IMR-90 (cell line): Measurements from ENCODE around the gene FAM118A. TPM values are rescaled to one million over a fixed set of nuclear protein-coding genes. Genes with fewer than 3 reads are reported as not detected.

Experiments
- ATAC-seq: fragments of 200-7000 bp; cut with Tn5 transposase; 2 replicates; pipeline ENCODE4 v1.9.1; 2020; ENCODE audit warnings: low read depth, mild to moderate bottlenecking, moderate library complexity
- BruUV-seq: library from RNA; stranded (reverse); fragments of 400-500 nt; replicated peaks from 2 replicates; lab custom pipeline; 2021; lab: Mats Ljungman, UMichigan
- CTCF ChIA-PET: fragments of 300-600 bp; formaldehyde crosslinking; extraction: SDS; loops from one replicate; lab custom pipeline; 2021; ENCODE audit warnings: antibody characterized with exemption; lab: Yijun Ruan, JAX
- POLR2A ChIA-PET: fragments of 300-600 bp; sonication (Branson Sonifier 250); formaldehyde crosslinking; loops from one replicate; lab custom pipeline; 2022; ENCODE audit warnings: antibody characterized with exemption; ENCODE audit not compliant: unreplicated experiment; lab: Charles Lee
- DNase-seq: peaks from one replicate; pipeline ENCODE4 v3.0.0; 2013
- H2AFZ ChIP-seq: replicated peaks from 2 replicates; pipeline ENCODE3; 2013; ENCODE audit warnings: low read length, mild to moderate bottlenecking; ENCODE audit not compliant: poor library complexity
- H2AK5ac ChIP-seq: 2 replicates; pipeline ENCODE4 v1.6.1; 2013; ENCODE audit warnings: low read depth, low read length, inconsistent platforms
- H2AK9ac ChIP-seq: replicated peaks from 2 replicates; pipeline ENCODE3; 2013; ENCODE audit warnings: mild to moderate bottlenecking, low read depth, low read length, moderate library complexity; ENCODE audit not compliant: poor library complexity
- H2BK120ac ChIP-seq: 2 replicates; pipeline ENCODE4 v1.6.1; 2013; ENCODE audit warnings: low read depth, low read length, inconsistent platforms
- H2BK15ac ChIP-seq: 3 replicates; pipeline ENCODE4 v1.6.1; 2013; ENCODE audit warnings: low read depth, low read length, inconsistent platforms
- H2BK20ac ChIP-seq: 2 replicates; pipeline ENCODE4 v1.6.1; 2013; ENCODE audit warnings: low read depth, mild to moderate bottlenecking, inconsistent platforms, low read length, moderate library complexity
- H2BK5ac ChIP-seq: 2 replicates; pipeline ENCODE4 v1.6.1; 2013; ENCODE audit warnings: mild to moderate bottlenecking, low read depth, low read length, inconsistent platforms; ENCODE audit not compliant: poor library complexity, severe bottlenecking
- H3K14ac ChIP-seq: replicated peaks from 2 replicates; pipeline ENCODE4 v1.6.1; 2013; ENCODE audit warnings: low read depth, low read length, inconsistent platforms
- H3K18ac ChIP-seq: 2 replicates; pipeline ENCODE4 v1.6.1; 2013; ENCODE audit warnings: low read depth, low read length, control low read depth
- H3K23ac ChIP-seq: 2 replicates; pipeline ENCODE4 v1.6.1; 2013; ENCODE audit warnings: low read depth, low read length, inconsistent platforms
- H3K27ac ChIP-seq: 2 replicates; pipeline ENCODE4 v1.5.1; 2013; ENCODE audit warnings: mild to moderate bottlenecking, control low read depth, low read length; ENCODE audit not compliant: insufficient read depth
- H3K27me3 ChIP-seq: 2 replicates; pipeline ENCODE4 v1.6.1; 2013; ENCODE audit warnings: low read length; ENCODE audit not compliant: control insufficient read depth, insufficient read depth
- H3K36me3 ChIP-seq: 2 replicates; pipeline ENCODE4 v1.6.1; 2013; ENCODE audit warnings: low read length, mixed read lengths; ENCODE audit not compliant: control insufficient read depth, insufficient read depth
- H3K4ac ChIP-seq: 2 replicates; pipeline ENCODE4 v1.6.1; 2013; ENCODE audit warnings: low read depth, low read length, inconsistent platforms
- H3K4me1 ChIP-seq: 2 replicates; pipeline ENCODE4 v1.6.1; 2013; ENCODE audit warnings: low read length, mixed read lengths; ENCODE audit not compliant: control insufficient read depth, insufficient read depth
- H3K4me2 ChIP-seq: 2 replicates; pipeline ENCODE4 v1.6.1; 2013; ENCODE audit warnings: low read depth, mild to moderate bottlenecking, control low read depth, low read length, moderate library complexity
- H3K4me3 ChIP-seq: 2 replicates; pipeline ENCODE4 v1.5.1; 2013; ENCODE audit warnings: low read depth, mild to moderate bottlenecking, control low read depth, low read length, moderate library complexity; ENCODE audit not compliant: insufficient read depth
- H3K56ac ChIP-seq: 2 replicates; pipeline ENCODE4 v1.6.1; 2013; ENCODE audit warnings: low read length, inconsistent platforms; ENCODE audit not compliant: insufficient read depth; ENCODE audit errors: extremely low read depth
- H3K79me1 ChIP-seq, 2 experiments: 2 replicates each; pipeline ENCODE4 v1.6.1; 2013; ENCODE audit warnings: low read length in 2 of 2, inconsistent platforms in 1 of 2, low read depth in 1 of 2
- H3K9ac ChIP-seq: 2 replicates; pipeline ENCODE4 v1.6.1; 2013; ENCODE audit warnings: low read depth, low read length, control low read depth
- H3K9me1 ChIP-seq: 2 replicates; pipeline ENCODE4 v1.6.1; 2013; ENCODE audit warnings: low read length, inconsistent platforms; ENCODE audit not compliant: insufficient read depth
- H3K9me3 ChIP-seq: 2 replicates; pipeline ENCODE4 v1.6.1; 2013; ENCODE audit warnings: low read length; ENCODE audit not compliant: control insufficient read depth, insufficient read depth
- H4K20me1 ChIP-seq: 2 replicates; pipeline ENCODE4 v1.6.1; 2013; ENCODE audit warnings: low read length, inconsistent platforms; ENCODE audit not compliant: insufficient read depth
- H4K5ac ChIP-seq: 2 replicates; pipeline ENCODE4 v1.6.1; 2013; ENCODE audit warnings: mild to moderate bottlenecking, low read depth, low read length, control low read depth
- H4K8ac ChIP-seq, 2 experiments: 2 replicates each; pipeline ENCODE4 v1.6.1; 2013; ENCODE audit warnings: low read depth in 2 of 2, low read length in 2 of 2, control low read depth in 1 of 2, inconsistent platforms in 1 of 2
- H4K91ac ChIP-seq: 2 replicates; pipeline ENCODE4 v1.6.1; 2013; ENCODE audit warnings: low read depth, low read length, inconsistent platforms; ENCODE audit not compliant: insufficient read depth
- CEBPB ChIP-seq: IDR thresholded peaks from 2 replicates; pipeline ENCODE4 v1.6.1; 2012; ENCODE audit warnings: low read depth, low read length, improper control_type of control experiment
- CTCF ChIP-seq: conservative IDR thresholded peaks from 2 replicates; pipeline ENCODE4 v1.5.1; 2012; ENCODE audit warnings: mild to moderate bottlenecking, low read depth, low read length, improper control_type of control experiment
- WGBS, 2 experiments: methylation state at CpG; one replicate each; pipeline versions ENCODE4 v1.1.5 to v1.1.7; 2013; ENCODE audit warnings: missing lambda C conversion rate in 2 of 2; ENCODE audit not compliant: insufficient read length in 1 of 2; ENCODE audit errors: extremely low coverage in 2 of 2; 5-methylcytosine and 5-hydroxymethylcytosine counted together
- dilution Hi-C: fragments of 300-500 bp; cut with HindIII; formaldehyde crosslinking; loops from one replicate; pipeline ENCODE4 v1.14.3; 2018; ENCODE audit warnings: low sequenced_read_pairs; ENCODE audit not compliant: unreplicated experiment
- in situ Hi-C: fragments of 300-500 bp; cut with MboI; formaldehyde crosslinking; loops from 3 replicates; pipeline ENCODE4 v1.14.3; 2019; ENCODE audit warnings: low sequenced_read_pairs, inconsistent platforms, mixed read lengths
- intact Hi-C: fragments of 100-400 bp; cut with micrococcal nuclease; formaldehyde crosslinking; loops from 2 replicates; pipeline ENCODE4 v1.10.0; 2022
- polyA plus RNA-seq, 3 experiments: library from polyadenylated mRNA; depleted of rRNA; stranded (reverse); fragments of >200 nt; gene quantifications; 2 replicates each; pipeline ENCODE4 v1.2.3, GENCODE V29; 2012; ENCODE audit warnings: low replicate concordance in 1 of 3
- total RNA-seq: library from RNA; depleted of rRNA; stranded (reverse); fragments of >200 nt; gene quantifications from 2 replicates; pipeline ENCODE4 v1.2.3, GENCODE V29; 2012

Gene FAM118A
- total and polyA plus RNA-seq, 2 of the 4 experiments (the other 2 are of a cell fraction) = 20.6 to 95.6 TPM

GRCh38 chr22:45340323-45340722 is 30.6 kb downstream of the FAM118A start:
- DNase-seq (no peak), ATAC-seq (no peak)
- peak; percentile 79 for TF ChIP-seq CEBPB
- no peak for TF ChIP-seq CTCF
- Histone ChIP-seq H2AK9ac (no peak overlapping the region), H2BK5ac (no peak overlapping the region), H3K23ac (no peak overlapping the region), H4K5ac (no peak overlapping the region), H3K14ac (no peak overlapping the region), H4K8ac (no peak overlapping the region), H3K56ac (no peak overlapping the region), H2AFZ (no peak overlapping the region), H2BK20ac (no peak overlapping the region), H3K9me1 (no peaks in the 10 kb centered on the region), H3K4me3 (no peak overlapping the region), H3K9me3 (no peaks in the 10 kb centered on the region), H3K4me2 (no peak overlapping the region), H2BK15ac (no peak overlapping the region), H4K91ac (no peak overlapping the region), H3K27me3 (no peaks in the 10 kb centered on the region), H3K36me3 (peaks cover 44% of the 10 kb centered on the region), H3K79me1 (no peaks in the 10 kb centered on the region), H2BK120ac (no peak overlapping the region), H3K4me1 (no peaks in the 10 kb centered on the region; the same call in 1 of the 2 replicates), H2AK5ac (no peak overlapping the region), H3K9ac (no peak overlapping the region), H4K20me1 (no peaks in the 10 kb centered on the region), H3K27ac (no peak overlapping the region), H3K4ac (no peak overlapping the region), H3K18ac (no peak overlapping the region)
- intact Hi-C loops = no loop called here
- ChIA-PET POLR2A (no interaction called here), CTCF (no interaction called here)
- dilution Hi-C loops = no loop called here
- 100% methylated on average over 2 of the region's 8 CpGs; no CpG with 5 or more reads in 1 of the 2 experiments for WGBS, 2 experiments
- in situ Hi-C loops = no loop called here
- no TSS peak for BruUV-seq
